Lower leg skin (tissue), 3 donors: ENCODE results near the gene BCAT1.

Source experiments
- CTCF ChIP-seq, 3 donors: fragments of 450-650 bp; IDR thresholded peaks; one replicate each; pipeline ENCODE4 v1.5.1; 2016; ENCODE audit warnings: antibody characterized with exemption in 3 of 3, mild to moderate bottlenecking in 3 of 3, moderate library complexity in 2 of 3
- POLR2A ChIP-seq, 2 donors: fragments of 450-650 bp; IDR thresholded peaks; one replicate each; pipeline ENCODE4 v1.6.1; 2016 to 2017; ENCODE audit warnings: antibody characterized with exemption in 2 of 2, mild to moderate bottlenecking in 1 of 2, moderate library complexity in 1 of 2

- no peak for TF ChIP-seq CTCF (IDR thresholded peaks at IDR 0.05)
- TF ChIP-seq POLR2A (IDR thresholded peaks at IDR 0.05) = no peak
Observed at GRCh38 chr12:24860546-24860945, 88.4 kb downstream of the BCAT1 start.
